ENCODE measurements around the gene TMEM52. TPM values are rescaled to one million over a fixed set of nuclear protein-coding genes. Genes with fewer than 3 reads are reported as not detected.
A peak's percentile ranks its signal among the peaks of the same experiment; 100 is the strongest.

TMEM52 gene
- total and polyA plus RNA-seq, 3 experiments from 2014 or later = 0.32 to 1.4 (median 0.94) TPM

GRCh38 chr1:1880617-1881312 is 38.3 kb downstream of the TMEM52 start:
- CTCF ChIA-PET = interaction anchor here (0.8 to 1.1 kb wide), 2 partner anchors 17 to 24 kb away, joined by 3 read pairs; no protein-coding TSS in a partner anchor
- Histone ChIP-seq H3K4me1 (ENCODE audit: insufficient read depth, low read length) (peaks cover 85% of the 10 kb centered on the region), H3K9me3 (ENCODE audit: low read length) (no peaks in the 10 kb centered on the region), H3K27ac (ENCODE audit: low read depth, low read length) (no peak overlapping the region), H3K36me3 (ENCODE audit: insufficient read depth, low read length) (peaks cover 8% of the 10 kb centered on the region), H3K4me3 (ENCODE audit: low read length) (no peak overlapping the region), H3K27me3 (ENCODE audit: insufficient read depth, low read length, poor library complexity, severe bottlenecking) (no peaks in the 10 kb centered on the region)
- H3K4me1 Mint-ChIP-seq = peaks cover 66 to 84% (median 78%) of the 10 kb centered on the region in 3 donors
- peak overlapping the region; percentile 49 to 93 (median 76) for H3K27ac Mint-ChIP-seq
- H3K9me3 Mint-ChIP-seq = no peaks in the 10 kb centered on the region
- POLR2A ChIA-PET = no interaction called here
- peaks cover 0 to 2% of the 10 kb centered on the region in 2 donors for H3K27me3 Mint-ChIP-seq
- peak overlapping the region; percentile 19 to 75 (median 69) for H3K4me3 Mint-ChIP-seq
- DNase-seq = peak in 1 of 5 donors; percentile 15
- H3K36me3 Mint-ChIP-seq = peaks cover 0 to 43% (median 12%) of the 10 kb centered on the region in 3 donors

DNA sequence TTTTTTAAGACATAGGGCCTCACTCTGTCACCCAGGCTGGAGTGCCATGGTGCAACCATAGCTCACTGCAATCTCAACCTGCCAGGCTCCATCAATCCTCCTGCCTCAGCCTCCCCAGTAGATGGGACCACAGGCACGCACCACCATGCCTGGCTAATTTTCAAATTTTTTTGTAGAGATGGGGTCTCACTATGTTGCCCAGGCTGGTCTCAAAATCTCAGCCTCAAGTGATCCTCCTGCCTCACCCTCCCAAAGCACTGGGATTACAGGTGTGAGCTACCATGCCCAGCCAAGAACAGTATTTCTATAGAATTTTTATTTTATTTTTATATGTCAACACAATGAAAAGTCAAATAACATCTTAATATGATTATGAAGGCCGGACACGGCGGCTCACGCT is 39.1 kb downstream of the TMEM52 start:
- Mint-ChIP-seq H3K27ac (peak overlapping the region in 3 of 8 donors; percentile 50 to 71 (median 58)), H3K27me3 (peaks cover 0 to 2% of the 10 kb centered on the region in 2 donors), H3K4me3 (peak overlapping the region in 3 of 7 donors; percentile 34 to 71 (median 44)), H3K4me1 (peaks cover 71 to 91% (median 84%) of the 10 kb centered on the region in 3 donors), H3K9me3 (no peaks in the 10 kb centered on the region), H3K36me3 (peaks cover 0 to 51% (median 12%) of the 10 kb centered on the region in 3 donors)
- ChIA-PET CTCF (no interaction called here), POLR2A (interaction anchor here (0.6 kb wide), 1 partner anchor 271 kb away, joined by 8 read pairs; no protein-coding TSS in a partner anchor)
- H3K4me3 ChIP-seq (ENCODE audit: low read length) = no peak overlapping the region
- no peaks in the 10 kb centered on the region for H3K27me3 ChIP-seq (ENCODE audit: insufficient read depth, low read length, poor library complexity, severe bottlenecking)
- no peaks in the 10 kb centered on the region for H3K9me3 ChIP-seq (ENCODE audit: low read length)
- no peak overlapping the region for H3K27ac ChIP-seq (ENCODE audit: low read depth, low read length)
- peaks cover 86% of the 10 kb centered on the region for H3K4me1 ChIP-seq (ENCODE audit: insufficient read depth, low read length)
- DNase-seq = no peak
- peaks cover 8% of the 10 kb centered on the region for H3K36me3 ChIP-seq (ENCODE audit: insufficient read depth, low read length)

GRCh38 chr1:1877865-1878436 is 41.1 kb downstream of the TMEM52 start:
- no peaks in the 10 kb centered on the region for H3K9me3 ChIP-seq (ENCODE audit: low read length)
- no peaks in the 10 kb centered on the region for H3K27me3 ChIP-seq (ENCODE audit: insufficient read depth, low read length, poor library complexity, severe bottlenecking)
- DNase-seq = no peak
- no peak overlapping the region for H3K27ac ChIP-seq (ENCODE audit: low read depth, low read length)
- Mint-ChIP-seq H3K36me3 (peaks cover 0 to 56% (median 12%) of the 10 kb centered on the region in 3 donors), H3K4me3 (peak overlapping the region; percentile 0 to 56 (median 6)), H3K27me3 (peaks cover 0 to 2% of the 10 kb centered on the region in 2 donors), H3K27ac (peak overlapping the region; percentile 18 to 94 (median 66)), H3K4me1 (peaks cover 70 to 88% (median 81%) of the 10 kb centered on the region in 3 donors), H3K9me3 (no peaks in the 10 kb centered on the region)
- no peak overlapping the region for H3K4me3 ChIP-seq (ENCODE audit: low read length)
- H3K36me3 ChIP-seq (ENCODE audit: insufficient read depth, low read length) = peaks cover 8% of the 10 kb centered on the region
- ChIA-PET CTCF (no interaction called here), POLR2A (no interaction called here)
- peaks cover 85% of the 10 kb centered on the region for H3K4me1 ChIP-seq (ENCODE audit: insufficient read depth, low read length)

GRCh38 chr1:1876335-1876930 is 42.6 kb downstream of the TMEM52 start:
- Mint-ChIP-seq H3K9me3 (no peaks in the 10 kb centered on the region), H3K4me3 (peak overlapping the region in 5 of 7 donors; percentile 42 to 76 (median 49)), H3K27ac (peak overlapping the region; percentile 71 to 90 (median 82)), H3K36me3 (peaks cover 0 to 66% (median 14%) of the 10 kb centered on the region in 3 donors), H3K27me3 (peaks cover 0 to 3% of the 10 kb centered on the region in 2 donors), H3K4me1 (peaks cover 74 to 88% (median 81%) of the 10 kb centered on the region in 3 donors)
- POLR2A ChIA-PET = no interaction called here
- DNase-seq = no peak
- peaks cover 86% of the 10 kb centered on the region for H3K4me1 ChIP-seq (ENCODE audit: insufficient read depth, low read length)
- no peak overlapping the region for H3K4me3 ChIP-seq (ENCODE audit: low read length)
- no peak overlapping the region for H3K27ac ChIP-seq (ENCODE audit: low read depth, low read length)
- no peaks in the 10 kb centered on the region for H3K9me3 ChIP-seq (ENCODE audit: low read length)
- CTCF ChIA-PET = interaction anchor here (1.0 kb wide), 1 partner anchor 9 kb away, joined by 3 read pairs; no protein-coding TSS in a partner anchor
- H3K27me3 ChIP-seq (ENCODE audit: insufficient read depth, low read length, poor library complexity, severe bottlenecking) = no peaks in the 10 kb centered on the region
- peaks cover 8% of the 10 kb centered on the region for H3K36me3 ChIP-seq (ENCODE audit: insufficient read depth, low read length)

GRCh38 chr1:1875932-1876331 is 43.1 kb downstream of the TMEM52 start:
- H3K4me3 ChIP-seq (ENCODE audit: low read length) = no peak overlapping the region
- Mint-ChIP-seq H3K9me3 (no peaks in the 10 kb centered on the region), H3K27ac (peak overlapping the region; percentile 67 to 90 (median 82)), H3K27me3 (peaks cover 0 to 3% of the 10 kb centered on the region in 2 donors), H3K4me1 (peaks cover 73 to 88% (median 81%) of the 10 kb centered on the region in 3 donors), H3K4me3 (peak overlapping the region in 6 of 7 donors; percentile 35 to 76 (median 46)), H3K36me3 (peaks cover 0 to 65% (median 14%) of the 10 kb centered on the region in 3 donors)
- no peaks in the 10 kb centered on the region for H3K9me3 ChIP-seq (ENCODE audit: low read length)
- ChIA-PET CTCF (interaction anchor here (1.0 kb wide), 1 partner anchor 10 kb away, joined by 3 read pairs; no protein-coding TSS in a partner anchor), POLR2A (interaction anchor here (0.6 to 0.7 kb wide), 2 partner anchors 10 to 21 kb away, joined by 3 read pairs; no protein-coding TSS in a partner anchor)
- H3K27me3 ChIP-seq (ENCODE audit: insufficient read depth, low read length, poor library complexity, severe bottlenecking) = no peaks in the 10 kb centered on the region
- H3K27ac ChIP-seq (ENCODE audit: low read depth, low read length) = no peak overlapping the region
- no peak for DNase-seq
- peaks cover 86% of the 10 kb centered on the region for H3K4me1 ChIP-seq (ENCODE audit: insufficient read depth, low read length)
- peaks cover 8% of the 10 kb centered on the region for H3K36me3 ChIP-seq (ENCODE audit: insufficient read depth, low read length)

- H3K4me1 ChIP-seq (ENCODE audit: insufficient read depth, low read length) = peaks cover 90% of the 10 kb centered on the region
These were observed 44.2 kb downstream of the TMEM52 start for GRCh38 chr1:1874901-1875300.

GRCh38 chr1:1873186-1873585 is 45.9 kb downstream of the TMEM52 start:
- H3K27me3 ChIP-seq (ENCODE audit: insufficient read depth, low read length, poor library complexity, severe bottlenecking) = no peaks in the 10 kb centered on the region
- H3K36me3 ChIP-seq (ENCODE audit: insufficient read depth, low read length) = peaks cover 8% of the 10 kb centered on the region
- ChIA-PET CTCF (no interaction called here), POLR2A (no interaction called here)
- Mint-ChIP-seq H3K36me3 (peaks cover 0 to 57% (median 9%) of the 10 kb centered on the region in 3 donors), H3K9me3 (no peaks in the 10 kb centered on the region), H3K4me3 (peak overlapping the region in 1 of 7 donors; percentile 51), H3K27ac (peak overlapping the region in 6 of 8 donors; percentile 29 to 89 (median 64)), H3K4me1 (peaks cover 68 to 83% (median 76%) of the 10 kb centered on the region in 3 donors), H3K27me3 (peaks cover 0 to 3% of the 10 kb centered on the region in 2 donors)
- no peak overlapping the region for H3K4me3 ChIP-seq (ENCODE audit: low read length)
- no peak overlapping the region for H3K27ac ChIP-seq (ENCODE audit: low read depth, low read length)
- peaks cover 75% of the 10 kb centered on the region for H3K4me1 ChIP-seq (ENCODE audit: insufficient read depth, low read length)
- no peaks in the 10 kb centered on the region for H3K9me3 ChIP-seq (ENCODE audit: low read length)
- no peak for DNase-seq

More at GRCh38 chr1:1874901-1875300, 44.2 kb downstream of the TMEM52 start:
- Mint-ChIP-seq H3K4me1 (peaks cover 74 to 90% (median 85%) of the 10 kb centered on the region in 3 donors), H3K4me3 (peak overlapping the region in 2 of 7 donors; percentile 22 to 28), H3K27me3 (peaks cover 0 to 3% of the 10 kb centered on the region in 2 donors), H3K36me3 (peaks cover 0 to 65% (median 14%) of the 10 kb centered on the region in 3 donors), H3K27ac (peak overlapping the region in 5 of 8 donors; percentile 26 to 85 (median 74)), H3K9me3 (no peaks in the 10 kb centered on the region)
- H3K9me3 ChIP-seq (ENCODE audit: low read length) = no peaks in the 10 kb centered on the region
- POLR2A ChIA-PET = no interaction called here
- no peaks in the 10 kb centered on the region for H3K27me3 ChIP-seq (ENCODE audit: insufficient read depth, low read length, poor library complexity, severe bottlenecking)
- H3K36me3 ChIP-seq (ENCODE audit: insufficient read depth, low read length) = peaks cover 8% of the 10 kb centered on the region
- no peak overlapping the region for H3K27ac ChIP-seq (ENCODE audit: low read depth, low read length)
- no peak for DNase-seq
- no peak overlapping the region for H3K4me3 ChIP-seq (ENCODE audit: low read length)
- CTCF ChIA-PET = no interaction called here

Measured in CD8-positive, alpha-beta memory T cell (primary cell).